Measurements from ENCODE around the gene WDR43.

The WDR43 gene

GRCh38 chr2:28894470-28895188 lies at the start of gene WDR43:
TSS of gene WDR43 (plus strand) at chr2:28894667. CDS start at chr2:28894699, 32 bp downstream.
- peak; percentile 96 for DNase-seq (ENCODE audit: low spot score)
- POLR2A ChIA-PET (ENCODE audit: low non-redundant PET): interaction anchor here (0.6 to 0.7 kb wide), 2 partner anchors 201 to 1114 kb away, joined by 4 to 6 read pairs; no protein-coding TSS in a partner anchor
- peak within 1 kb of the TSS; percentile 82 for H3K27ac ChIP-seq
- CTCF ChIA-PET: interaction anchor here (0.6 to 0.7 kb wide), 2 partner anchors 11 to 1817 kb away, joined by 3 to 5 read pairs; no protein-coding TSS in a partner anchor
- TF ChIP-seq CTCF (conservative IDR thresholded peaks at IDR 0.05; ENCODE audit: low read depth): no peak

GRCh38 chr2:28855193-28855592 lies 39.3 kb upstream of the WDR43 start:
- ChIA-PET CTCF (no interaction called here), POLR2A (ENCODE audit: low non-redundant PET) (no interaction called here)
- TF ChIP-seq CTCF (conservative IDR thresholded peaks at IDR 0.05; ENCODE audit: low read depth): no peak
- no peak for DNase-seq (ENCODE audit: low spot score)
- no peak overlapping the region for H3K27ac ChIP-seq

- H3K27ac ChIP-seq: no peak overlapping the region
- ChIA-PET CTCF (no interaction called here), POLR2A (ENCODE audit: low non-redundant PET) (no interaction called here)
- no peak for TF ChIP-seq CTCF (conservative IDR thresholded peaks at IDR 0.05; ENCODE audit: low read depth)
- DNase-seq (ENCODE audit: low spot score): no peak
These were observed 38.5 kb upstream of the WDR43 start for GRCh38 chr2:28855977-28856376.

- ChIA-PET CTCF (interaction anchor here (1.3 kb wide), 1 partner anchor 301 kb away, joined by 4 read pairs; no protein-coding TSS in a partner anchor), POLR2A (ENCODE audit: low non-redundant PET) (no interaction called here)
- no peak overlapping the region for H3K27ac ChIP-seq
- no peak for DNase-seq (ENCODE audit: low spot score)
- TF ChIP-seq CTCF (conservative IDR thresholded peaks at IDR 0.05; ENCODE audit: low read depth): no peak
These were observed 25.9 kb upstream of the WDR43 start for GRCh38 chr2:28868611-28869010.

- TF ChIP-seq CTCF (conservative IDR thresholded peaks at IDR 0.05; ENCODE audit: low read depth): no peak
- ChIA-PET POLR2A (ENCODE audit: low non-redundant PET) (no interaction called here), CTCF (interaction anchor here (1.0 kb wide), 1 partner anchor 303 kb away, joined by 3 read pairs; no protein-coding TSS in a partner anchor)
- DNase-seq (ENCODE audit: low spot score): peak; percentile 41
- peak overlapping the region; percentile 79 for H3K27ac ChIP-seq
These were observed 24.8 kb upstream of the WDR43 start for GRCh38 chr2:28869494-28870145.

- no peak for TF ChIP-seq CTCF (conservative IDR thresholded peaks at IDR 0.05; ENCODE audit: low read depth)
- peak within 1 kb of the TSS; percentile 79 for H3K27ac ChIP-seq
- ChIA-PET CTCF (interaction anchor here (1.0 kb wide), 1 partner anchor 303 kb away, joined by 3 read pairs; no protein-coding TSS in a partner anchor), POLR2A (ENCODE audit: low non-redundant PET) (interaction anchor here (0.9 kb wide), 1 partner anchor 25 kb away, joined by 3 read pairs; no protein-coding TSS in a partner anchor)
- peak; percentile 91 for DNase-seq (ENCODE audit: low spot score)
These were observed 24.1 kb upstream of the WDR43 start, which contains the start of gene TRMT61B for GRCh38 chr2:28870146-28870891. TSS of gene TRMT61B (minus strand) at chr2:28870309. CDS start at chr2:28870277, 32 bp downstream.

All from RWPE1 (cell line).